Measurements from ENCODE around the gene METTL25. TPM values are rescaled to one million over a fixed set of nuclear protein-coding genes. Genes with fewer than 3 reads are reported as not detected.

METTL25 gene
- total RNA-seq, 2 donors from 2014 or later, result 9.7 to 26.5 TPM

GRCh38 chr12:82366197-82366596, 7.9 kb downstream of the METTL25 start:
- no peaks in the 10 kb centered on the region for H3K9me3 ChIP-seq
- H3K27me3 ChIP-seq (replicated peaks; ENCODE audit: insufficient read depth), result no peaks in the 10 kb centered on the region
- TF ChIP-seq, protein P1, sequence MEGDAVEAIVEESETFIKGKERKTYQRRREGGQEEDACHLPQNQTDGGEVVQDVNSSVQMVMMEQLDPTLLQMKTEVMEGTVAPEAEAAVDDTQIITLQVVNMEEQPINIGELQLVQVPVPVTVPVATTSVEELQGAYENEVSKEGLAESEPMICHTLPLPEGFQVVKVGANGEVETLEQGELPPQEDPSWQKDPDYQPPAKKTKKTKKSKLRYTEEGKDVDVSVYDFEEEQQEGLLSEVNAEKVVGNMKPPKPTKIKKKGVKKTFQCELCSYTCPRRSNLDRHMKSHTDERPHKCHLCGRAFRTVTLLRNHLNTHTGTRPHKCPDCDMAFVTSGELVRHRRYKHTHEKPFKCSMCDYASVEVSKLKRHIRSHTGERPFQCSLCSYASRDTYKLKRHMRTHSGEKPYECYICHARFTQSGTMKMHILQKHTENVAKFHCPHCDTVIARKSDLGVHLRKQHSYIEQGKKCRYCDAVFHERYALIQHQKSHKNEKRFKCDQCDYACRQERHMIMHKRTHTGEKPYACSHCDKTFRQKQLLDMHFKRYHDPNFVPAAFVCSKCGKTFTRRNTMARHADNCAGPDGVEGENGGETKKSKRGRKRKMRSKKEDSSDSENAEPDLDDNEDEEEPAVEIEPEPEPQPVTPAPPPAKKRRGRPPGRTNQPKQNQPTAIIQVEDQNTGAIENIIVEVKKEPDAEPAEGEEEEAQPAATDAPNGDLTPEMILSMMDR (IDR thresholded peaks at IDR 0.05), result no peak
- ATAC-seq (ENCODE audit: insufficient number of reproducible peaks, low FRiP score, low read depth), result no peak
- H3K4me3 ChIP-seq, result no peak overlapping the region
- H3K36me3 ChIP-seq, result no peaks in the 10 kb centered on the region
- H3K4me1 ChIP-seq (ENCODE audit: control insufficient read depth in 1 of 2, low read depth in 2 of 2), result no peaks in the 10 kb centered on the region
- DNase-seq (ENCODE audit: low spot score), result no peak
- H3K27ac ChIP-seq, result no peak overlapping the region

- peaks cover 6% of the 10 kb centered on the region for H3K36me3 ChIP-seq
- DNase-seq (ENCODE audit: low spot score), result no peak
- no peaks in the 10 kb centered on the region for H3K27me3 ChIP-seq (replicated peaks; ENCODE audit: insufficient read depth)
- ATAC-seq (ENCODE audit: insufficient number of reproducible peaks, low FRiP score, low read depth), result no peak
- no peaks in the 10 kb centered on the region for H3K9me3 ChIP-seq
- no peaks in the 10 kb centered on the region for H3K4me1 ChIP-seq (ENCODE audit: control insufficient read depth in 1 of 2, low read depth in 2 of 2)
- H3K4me3 ChIP-seq, result no peak overlapping the region
- no peak overlapping the region for H3K27ac ChIP-seq
- TF ChIP-seq, protein P1 (IDR thresholded peaks at IDR 0.05), result no peak
Measured at GRCh38 chr12:82375201-82375600, 16.9 kb downstream of the METTL25 start.

GRCh38 chr12:82378997-82379396, 20.7 kb downstream of the METTL25 start:
- TF ChIP-seq, protein P1 (IDR thresholded peaks at IDR 0.05), result no peak
- DNase-seq (ENCODE audit: low spot score), result no peak
- Histone ChIP-seq H3K4me3 (no peak overlapping the region), H3K4me1 (ENCODE audit: control insufficient read depth in 1 of 2, low read depth in 2 of 2) (no peaks in the 10 kb centered on the region), H3K27ac (no peak overlapping the region), H3K36me3 (peaks cover 6% of the 10 kb centered on the region), H3K9me3 (no peaks in the 10 kb centered on the region), H3K27me3 (replicated peaks; ENCODE audit: insufficient read depth) (no peaks in the 10 kb centered on the region)
- ATAC-seq (ENCODE audit: insufficient number of reproducible peaks, low FRiP score, low read depth), result no peak

GRCh38 chr12:82383930-82384552, 25.7 kb downstream of the METTL25 start:
- DNase-seq (ENCODE audit: low spot score), result no peak
- no peak for ATAC-seq (ENCODE audit: insufficient number of reproducible peaks, low FRiP score, low read depth)
- Histone ChIP-seq H3K36me3 (no peaks in the 10 kb centered on the region), H3K27me3 (replicated peaks; ENCODE audit: insufficient read depth) (no peaks in the 10 kb centered on the region), H3K4me3 (no peak overlapping the region), H3K9me3 (no peaks in the 10 kb centered on the region), H3K27ac (no peak overlapping the region), H3K4me1 (ENCODE audit: control insufficient read depth in 1 of 2, low read depth in 2 of 2) (no peaks in the 10 kb centered on the region)
- TF ChIP-seq, protein P1 (IDR thresholded peaks at IDR 0.05), result peak; percentile 20

DNA sequence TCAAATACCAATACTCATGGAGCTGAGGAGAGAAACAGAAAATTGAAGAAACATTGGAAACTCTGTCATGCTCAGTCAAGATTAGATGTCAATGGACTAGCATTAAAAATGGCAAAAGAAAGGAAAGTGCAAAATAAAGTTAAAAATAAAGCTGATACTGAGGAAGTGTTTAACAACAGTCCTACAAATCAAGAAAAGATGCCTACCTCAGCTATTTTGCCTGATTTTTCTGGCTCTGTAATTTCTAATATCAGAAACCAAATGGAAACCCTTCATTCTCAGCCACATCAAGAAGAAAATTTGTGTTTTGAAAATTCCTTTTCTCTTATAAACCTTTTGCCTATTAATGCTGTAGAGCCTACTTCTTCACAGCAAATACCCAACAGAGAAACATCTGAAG, 40.5 kb downstream of the METTL25 start:
- Histone ChIP-seq H3K36me3 (peaks cover 11% of the 10 kb centered on the region), H3K4me1 (ENCODE audit: control insufficient read depth in 1 of 2, low read depth in 2 of 2) (no peaks in the 10 kb centered on the region)

More for the DNA sequence above, 40.5 kb downstream of the METTL25 start:
- H3K27me3 ChIP-seq (replicated peaks; ENCODE audit: insufficient read depth), result no peaks in the 10 kb centered on the region
- H3K27ac ChIP-seq, result no peak overlapping the region
- DNase-seq (ENCODE audit: low spot score) (no peak), ATAC-seq (ENCODE audit: insufficient number of reproducible peaks, low FRiP score, low read depth) (no peak)
- H3K9me3 ChIP-seq, result no peaks in the 10 kb centered on the region
- H3K4me3 ChIP-seq, result no peak overlapping the region
- TF ChIP-seq, protein P1 (IDR thresholded peaks at IDR 0.05), result no peak

Data from thoracic aorta (tissue), 2 donors.